SJSA1 (cell line): Measurements from ENCODE around the gene ADAMTS15. TPM values are rescaled to one million over a fixed set of nuclear protein-coding genes. Genes with fewer than 3 reads are reported as not detected.

Experiments used
- DNase-seq, 2 experiments: peaks; one replicate each; pipeline ENCODE4 v3.0.0-alpha.2; 2015 to 2020; ENCODE audit warnings: low spot score in 2 of 2, low read depth in 1 of 2
- H3K27ac ChIP-seq: fragments of 250-450 bp; sonication (Bioruptor Pico); 2 replicates; pipeline ENCODE4 v1.5.1; 2020; ENCODE audit warnings: mild to moderate bottlenecking, moderate library complexity
- H3K27me3 ChIP-seq: fragments of 250-450 bp; sonication (Bioruptor Pico); replicated peaks from 2 replicates; pipeline ENCODE4 v1.5.1; 2020; ENCODE audit warnings: mild to moderate bottlenecking, moderate library complexity
- H3K36me3 ChIP-seq: fragments of 250-450 bp; sonication (Bioruptor Pico); 2 replicates; pipeline ENCODE4 v1.5.1; 2020; ENCODE audit warnings: mild to moderate bottlenecking
- H3K4me1 ChIP-seq: fragments of 250-450 bp; sonication (Bioruptor Pico); replicated peaks from 2 replicates; pipeline ENCODE4 v1.6.1; 2021; ENCODE audit warnings: mild to moderate bottlenecking
- H3K4me3 ChIP-seq: fragments of 250-450 bp; sonication (Bioruptor Pico); 2 replicates; pipeline ENCODE4 v1.5.1; 2020; ENCODE audit warnings: mild to moderate bottlenecking
- H3K9me3 ChIP-seq: fragments of 250-450 bp; sonication (Bioruptor Pico); replicated peaks from 2 replicates; pipeline ENCODE4 v1.5.1; 2020; ENCODE audit warnings: mild to moderate bottlenecking
- total RNA-seq: library from RNA; depleted of rRNA; stranded (reverse); fragments of >200 nt; shearing (Covaris generic); gene quantifications from 2 replicates; pipeline ENCODE4 v1.2.3, GENCODE V29; 2014

ADAMTS15 gene
- total RNA-seq, 1 experiment from 2014 or later = 1.2 TPM

DNA sequence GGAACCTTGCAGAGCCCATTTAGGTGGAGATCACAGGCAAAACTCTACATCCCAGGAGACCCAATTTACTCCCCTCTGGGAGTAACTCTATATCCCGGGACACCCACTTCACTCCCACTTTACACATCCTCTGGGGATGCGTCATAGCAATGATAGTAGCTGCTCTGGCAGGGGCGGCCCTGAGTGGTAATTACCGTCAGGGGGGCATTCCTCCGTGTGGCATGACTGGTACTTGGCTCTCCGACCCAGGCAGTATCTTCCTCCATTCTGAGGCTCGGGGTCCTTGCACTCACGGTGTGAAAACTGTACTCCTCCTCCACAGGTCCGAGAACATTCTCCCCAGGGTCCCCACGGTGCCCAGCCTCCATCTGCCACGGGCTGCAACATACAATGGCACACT, 37.2 kb upstream of the ADAMTS15 start:
- H3K4me3 ChIP-seq = no peak overlapping the region
- no peak overlapping the region for H3K27ac ChIP-seq
- DNase-seq = no peak
- H3K9me3 ChIP-seq = no peaks in the 10 kb centered on the region
- no peaks in the 10 kb centered on the region for H3K27me3 ChIP-seq
- peaks cover 21% of the 10 kb centered on the region for H3K4me1 ChIP-seq
- no peaks in the 10 kb centered on the region for H3K36me3 ChIP-seq

DNA sequence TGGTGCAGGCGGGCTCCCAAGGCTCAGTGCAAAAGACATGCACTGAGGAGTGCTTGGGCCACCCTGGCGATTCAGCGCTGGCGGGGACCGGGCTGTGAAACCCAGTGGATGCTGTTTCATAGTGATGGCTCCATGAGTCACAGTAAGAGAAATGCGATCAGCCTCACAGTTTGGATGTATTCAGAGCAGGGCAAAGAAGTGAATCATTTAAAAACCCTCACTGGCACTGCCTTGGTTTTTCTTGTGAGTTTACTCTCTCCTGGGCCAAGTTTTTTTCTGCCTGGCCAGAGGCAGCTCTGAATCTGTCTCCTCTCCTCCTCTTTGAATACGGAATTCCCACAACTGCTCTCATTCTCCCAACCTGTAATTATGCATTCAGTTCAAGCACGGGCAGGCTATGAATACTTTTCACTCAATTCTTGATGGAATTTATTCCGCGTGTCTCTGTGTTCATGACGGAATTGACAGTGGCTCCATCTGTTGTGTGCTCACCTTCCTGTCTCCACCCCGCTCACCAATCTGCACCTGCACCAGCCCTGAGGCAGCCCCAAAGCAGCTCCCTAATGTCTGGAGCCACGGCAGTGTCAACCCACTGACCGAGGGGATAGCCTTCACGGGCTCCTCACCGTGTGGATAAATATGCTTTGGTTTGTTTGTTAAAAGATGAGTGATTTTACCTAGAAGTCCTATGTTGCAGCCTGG, 34.9 kb upstream of the ADAMTS15 start:
- Histone ChIP-seq H3K36me3 (no peaks in the 10 kb centered on the region), H3K27me3 (no peaks in the 10 kb centered on the region), H3K27ac (no peak overlapping the region), H3K4me1 (peaks cover 11% of the 10 kb centered on the region), H3K4me3 (no peak overlapping the region), H3K9me3 (no peaks in the 10 kb centered on the region)
- peak; percentile 46 to 65 for DNase-seq

DNA sequence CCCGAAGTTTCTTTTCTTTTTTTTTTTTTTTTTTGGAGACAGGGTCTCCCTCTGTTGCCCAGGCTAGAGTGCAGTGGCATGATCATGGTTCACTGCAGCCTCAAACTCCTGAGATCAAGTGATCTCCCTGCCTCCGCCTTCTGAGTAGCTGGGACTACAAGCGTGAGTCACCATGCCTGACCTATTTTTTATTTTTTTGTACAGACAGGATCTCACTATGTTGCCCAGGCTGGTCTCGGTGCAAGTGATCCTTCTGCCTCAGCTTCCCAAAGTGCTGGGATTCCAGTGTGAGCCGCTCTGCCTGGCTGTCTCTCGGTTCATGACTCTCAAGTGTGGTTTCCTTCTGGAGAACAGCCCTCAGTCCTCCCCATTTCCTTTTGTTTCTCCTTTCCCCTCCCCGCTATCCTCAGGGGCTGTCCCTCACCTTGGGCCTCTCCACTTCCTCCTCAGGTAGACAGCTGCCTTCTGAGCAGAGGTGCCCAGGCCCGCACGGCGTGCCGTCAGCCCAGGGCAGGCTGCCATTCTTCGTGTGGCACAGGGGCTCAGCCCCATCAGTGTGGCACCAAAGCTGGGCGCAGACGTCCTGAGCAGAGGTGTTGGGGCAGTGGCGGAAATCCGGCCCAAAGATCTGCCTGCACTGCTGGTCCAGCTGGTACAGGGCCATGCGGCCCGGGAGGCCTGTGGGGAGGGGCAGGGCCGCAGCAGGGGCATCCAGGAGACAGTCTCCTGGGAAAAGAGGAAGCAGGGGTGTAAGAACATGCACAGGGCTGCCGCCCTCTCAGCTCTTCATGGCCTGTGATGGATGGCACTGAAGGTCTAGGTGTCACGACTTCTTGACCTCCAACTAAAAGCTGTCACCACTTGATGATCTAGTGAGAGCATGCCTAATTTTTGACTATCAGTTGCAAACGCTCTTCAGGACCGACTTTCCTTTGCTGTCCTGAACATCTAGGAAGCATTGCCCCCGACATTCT, 34.1 kb upstream of the ADAMTS15 start:
- H3K27ac ChIP-seq = no peak overlapping the region
- no peak for DNase-seq

DNA sequence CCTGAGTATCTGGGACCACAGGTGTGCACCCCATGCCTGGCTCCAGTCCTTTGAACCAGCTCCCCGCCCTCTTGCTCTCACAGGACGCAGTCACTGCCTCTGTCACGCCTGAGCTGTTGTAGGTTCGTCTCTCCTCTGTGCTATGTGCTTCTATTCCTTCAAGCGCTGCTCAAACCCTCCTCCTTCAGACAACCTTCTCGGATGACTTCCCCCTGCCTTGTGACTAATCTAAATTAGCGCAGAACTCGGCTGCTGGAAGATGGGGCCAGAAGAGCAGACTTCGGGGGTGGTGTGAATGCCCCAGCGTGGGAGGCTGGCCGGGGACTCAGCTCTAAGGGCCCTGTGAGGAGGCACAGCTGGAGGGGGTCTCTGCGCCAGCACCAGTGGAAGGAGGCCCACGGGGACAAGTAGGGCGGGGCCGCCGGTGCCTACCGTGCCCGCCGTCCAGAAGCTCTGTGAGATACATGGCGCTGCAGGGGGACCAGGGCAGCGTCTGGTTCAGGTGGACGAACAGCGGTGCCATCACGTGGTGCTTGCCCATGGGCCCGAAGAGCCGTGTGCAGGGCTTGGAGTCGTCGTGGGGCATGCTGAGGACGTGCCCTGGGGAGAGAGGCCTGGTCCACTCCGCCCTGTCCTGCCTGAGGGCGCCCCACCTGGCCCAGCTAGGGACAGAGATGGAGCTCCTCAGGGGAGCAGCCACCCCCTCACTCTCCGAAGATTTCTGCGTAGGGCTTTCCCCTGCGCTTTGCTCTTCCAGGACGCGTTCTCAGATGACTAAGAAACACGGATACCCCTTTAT, 32.5 kb upstream of the ADAMTS15 start:
- H3K9me3 ChIP-seq = no peaks in the 10 kb centered on the region
- DNase-seq = no peak
- no peak overlapping the region for H3K4me3 ChIP-seq
- H3K4me1 ChIP-seq = peaks cover 11% of the 10 kb centered on the region
- no peaks in the 10 kb centered on the region for H3K36me3 ChIP-seq
- H3K27me3 ChIP-seq = no peaks in the 10 kb centered on the region
- no peak overlapping the region for H3K27ac ChIP-seq

More for the DNA sequence above, 34.1 kb upstream of the ADAMTS15 start:
- Histone ChIP-seq H3K36me3 (no peaks in the 10 kb centered on the region), H3K4me3 (no peak overlapping the region), H3K27me3 (no peaks in the 10 kb centered on the region), H3K9me3 (no peaks in the 10 kb centered on the region), H3K4me1 (peaks cover 11% of the 10 kb centered on the region)

DNA sequence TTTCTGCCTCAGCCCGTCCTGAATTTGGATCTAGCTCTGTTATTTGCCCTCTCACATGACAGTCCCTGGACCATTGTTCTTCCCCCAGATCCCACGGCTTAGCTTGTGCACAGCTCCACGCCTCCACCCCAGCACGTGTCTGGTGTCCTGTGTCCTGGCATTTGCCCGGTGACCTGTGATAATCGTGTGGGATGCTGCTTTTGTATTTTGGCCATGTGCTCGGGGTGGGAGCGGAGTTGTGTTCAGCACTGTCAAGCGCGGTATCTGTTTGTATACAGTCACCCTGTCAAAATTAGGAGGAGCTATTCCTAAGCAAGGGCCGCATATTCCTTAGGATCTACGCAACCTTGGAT, 31.9 kb upstream of the ADAMTS15 start:
- Histone ChIP-seq H3K27ac (no peak overlapping the region), H3K4me1 (peaks cover 11% of the 10 kb centered on the region), H3K9me3 (no peaks in the 10 kb centered on the region), H3K4me3 (no peak overlapping the region), H3K27me3 (no peaks in the 10 kb centered on the region), H3K36me3 (no peaks in the 10 kb centered on the region)
- no peak for DNase-seq

DNA sequence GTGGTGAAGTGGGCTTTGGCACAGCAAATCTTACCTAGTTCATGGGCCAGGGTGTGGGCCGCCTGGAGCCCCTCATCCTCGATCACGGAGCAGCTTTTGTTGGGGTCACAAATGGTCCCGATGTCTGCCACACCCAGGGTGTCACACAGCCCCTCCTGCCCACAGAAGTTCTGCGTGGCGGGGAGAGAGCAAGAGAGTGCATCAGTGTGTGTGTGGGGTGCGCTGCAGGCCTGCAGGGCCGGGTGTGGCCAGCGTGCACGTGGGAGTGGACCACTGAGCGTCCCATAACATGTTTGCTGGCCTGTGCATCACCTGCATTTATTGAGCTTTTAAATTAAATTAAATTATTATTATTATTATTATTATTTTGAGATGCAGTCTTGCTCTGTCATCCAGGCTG, 31.5 kb upstream of the ADAMTS15 start:
- H3K4me1 ChIP-seq = peaks cover 11% of the 10 kb centered on the region
- no peak overlapping the region for H3K27ac ChIP-seq
- no peaks in the 10 kb centered on the region for H3K36me3 ChIP-seq
- H3K27me3 ChIP-seq = no peaks in the 10 kb centered on the region
- no peak for DNase-seq
- H3K4me3 ChIP-seq = no peak overlapping the region
- no peaks in the 10 kb centered on the region for H3K9me3 ChIP-seq

DNA sequence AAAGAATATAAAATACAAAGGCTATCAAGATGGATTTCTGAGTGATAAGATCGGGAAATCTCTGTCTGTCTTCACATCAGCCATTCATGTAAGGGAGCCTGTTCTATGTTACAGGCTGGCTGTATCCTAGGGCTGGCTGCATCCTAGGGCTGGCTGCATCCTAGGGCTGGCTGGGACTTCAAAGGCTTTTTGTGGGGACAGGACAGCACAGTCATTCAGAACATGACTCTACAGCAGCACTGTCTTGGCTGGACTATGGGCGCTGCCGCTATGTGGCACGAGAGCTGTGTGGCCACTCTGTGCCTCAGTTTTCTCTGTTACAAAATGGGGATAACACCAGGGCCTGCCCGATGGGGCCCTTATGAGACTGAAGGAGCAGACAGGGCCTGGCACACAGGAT, 30.2 kb upstream of the ADAMTS15 start:
- Histone ChIP-seq H3K4me3 (no peak overlapping the region), H3K4me1 (peaks cover 7% of the 10 kb centered on the region), H3K36me3 (no peaks in the 10 kb centered on the region), H3K27ac (no peak overlapping the region), H3K27me3 (no peaks in the 10 kb centered on the region), H3K9me3 (no peaks in the 10 kb centered on the region)
- no peak for DNase-seq

DNA sequence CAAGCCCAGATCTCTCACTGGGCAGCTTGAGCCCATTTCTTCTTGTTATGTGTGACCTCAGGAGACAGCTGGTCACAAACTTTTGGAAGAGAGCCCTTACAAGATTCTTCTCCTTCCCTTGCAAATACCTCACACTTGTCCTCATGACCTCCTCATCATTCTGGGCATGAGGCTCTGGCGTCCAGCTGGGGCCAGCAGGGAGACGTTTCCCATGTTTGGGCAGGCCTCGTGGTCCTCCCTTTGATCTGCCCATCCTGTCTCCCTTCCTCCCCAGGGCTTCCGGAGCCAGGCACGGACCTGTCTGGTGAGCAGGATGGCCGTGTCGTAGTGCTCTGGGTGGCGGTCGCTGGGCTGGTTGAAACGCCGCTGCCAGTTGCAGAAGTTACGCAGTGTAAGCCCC, 29.7 kb upstream of the ADAMTS15 start:
- no peak for DNase-seq
- Histone ChIP-seq H3K9me3 (no peaks in the 10 kb centered on the region), H3K36me3 (no peaks in the 10 kb centered on the region), H3K4me1 (peaks cover 1% of the 10 kb centered on the region), H3K27ac (no peak overlapping the region), H3K4me3 (no peak overlapping the region), H3K27me3 (no peaks in the 10 kb centered on the region)

DNA sequence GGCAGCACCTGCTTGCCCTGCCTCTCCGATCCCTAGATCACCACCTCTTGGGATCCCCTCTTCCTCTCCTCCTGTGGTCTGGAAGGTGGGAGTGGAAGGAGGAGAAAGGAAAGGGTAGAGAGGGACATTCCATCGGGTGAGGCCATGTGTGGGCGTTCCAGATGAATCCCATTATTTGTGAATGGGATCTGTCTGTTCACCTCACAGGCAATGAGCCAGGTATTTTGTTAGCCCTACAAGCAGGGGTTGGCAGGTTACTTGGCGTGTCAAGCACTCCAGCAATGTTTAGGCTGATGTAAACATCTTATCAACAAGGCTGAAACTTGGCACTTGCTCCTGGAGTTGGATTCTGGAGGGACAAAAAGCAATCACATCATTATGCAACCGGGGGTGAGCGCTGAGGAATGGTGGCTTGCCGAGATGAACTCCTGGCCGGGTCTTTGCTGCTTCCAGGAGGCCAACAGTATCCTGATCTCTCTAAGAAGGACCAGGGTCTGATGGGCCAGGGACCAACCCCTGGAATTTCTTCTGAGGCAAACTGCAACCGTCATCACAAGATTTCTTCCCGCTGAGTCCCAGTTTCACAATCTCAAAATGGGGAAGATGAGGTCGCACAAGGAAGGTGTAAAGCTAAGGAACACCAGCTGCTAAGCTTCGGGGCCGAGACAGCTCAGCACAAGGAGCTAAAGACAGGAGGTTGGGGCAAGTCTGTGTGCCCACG, 27.8 kb upstream of the ADAMTS15 start:
- Histone ChIP-seq H3K27ac (no peak overlapping the region), H3K4me1 (no peaks in the 10 kb centered on the region), H3K9me3 (no peaks in the 10 kb centered on the region), H3K27me3 (no peaks in the 10 kb centered on the region), H3K4me3 (no peak overlapping the region), H3K36me3 (no peaks in the 10 kb centered on the region)
- DNase-seq = no peak

DNA sequence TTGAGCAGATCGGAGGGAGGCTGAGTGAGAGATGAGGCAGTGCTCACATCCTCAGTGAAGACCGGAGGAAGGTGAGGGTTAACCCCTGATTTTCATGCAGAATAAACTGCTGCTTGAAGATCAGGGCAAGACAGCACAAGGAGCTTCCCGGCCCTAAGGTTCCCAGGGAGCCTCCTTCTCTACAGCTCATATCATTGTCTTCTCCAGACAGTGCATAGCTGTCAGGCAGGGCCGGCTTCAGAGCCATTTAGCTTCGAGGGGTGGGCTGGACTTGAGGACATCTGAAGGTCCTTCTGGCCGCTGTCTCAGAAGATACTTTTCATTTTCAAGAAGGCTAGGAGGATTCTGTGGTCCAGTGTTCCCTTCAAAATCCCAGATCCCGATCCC, 27.3 kb upstream of the ADAMTS15 start:
- Histone ChIP-seq H3K9me3 (no peaks in the 10 kb centered on the region), H3K4me1 (no peaks in the 10 kb centered on the region), H3K36me3 (no peaks in the 10 kb centered on the region), H3K27me3 (peaks cover 1% of the 10 kb centered on the region; the same call in 1 of the 2 replicates), H3K27ac (no peak overlapping the region), H3K4me3 (no peak overlapping the region)
- DNase-seq = no peak

DNA sequence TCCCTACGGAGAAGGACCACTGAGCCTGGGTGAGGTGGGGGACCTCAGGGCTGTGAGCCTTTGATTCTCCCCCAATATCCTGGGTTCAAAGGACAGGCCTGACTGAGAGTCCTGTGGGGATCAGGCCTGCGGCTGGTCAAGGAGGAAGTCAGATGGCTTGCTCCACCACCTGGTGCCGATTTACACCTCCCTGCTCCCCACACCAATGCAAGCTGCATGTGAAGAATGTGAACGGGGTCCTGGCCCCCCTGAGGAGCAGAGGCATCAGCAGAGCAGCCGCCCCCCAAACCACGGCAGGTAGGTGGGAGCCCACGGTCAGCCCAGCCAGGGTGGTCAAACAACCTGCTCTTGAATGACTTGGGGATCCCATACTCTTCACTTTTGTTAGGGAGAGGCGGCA, 26.7 kb upstream of the ADAMTS15 start:
- DNase-seq = no peak
- no peak overlapping the region for H3K4me3 ChIP-seq
- H3K27ac ChIP-seq = no peak overlapping the region
- H3K9me3 ChIP-seq = no peaks in the 10 kb centered on the region
- H3K27me3 ChIP-seq = peaks cover 7% of the 10 kb centered on the region; the same call in 1 of the 2 replicates
- no peaks in the 10 kb centered on the region for H3K36me3 ChIP-seq
- H3K4me1 ChIP-seq = no peaks in the 10 kb centered on the region

DNA sequence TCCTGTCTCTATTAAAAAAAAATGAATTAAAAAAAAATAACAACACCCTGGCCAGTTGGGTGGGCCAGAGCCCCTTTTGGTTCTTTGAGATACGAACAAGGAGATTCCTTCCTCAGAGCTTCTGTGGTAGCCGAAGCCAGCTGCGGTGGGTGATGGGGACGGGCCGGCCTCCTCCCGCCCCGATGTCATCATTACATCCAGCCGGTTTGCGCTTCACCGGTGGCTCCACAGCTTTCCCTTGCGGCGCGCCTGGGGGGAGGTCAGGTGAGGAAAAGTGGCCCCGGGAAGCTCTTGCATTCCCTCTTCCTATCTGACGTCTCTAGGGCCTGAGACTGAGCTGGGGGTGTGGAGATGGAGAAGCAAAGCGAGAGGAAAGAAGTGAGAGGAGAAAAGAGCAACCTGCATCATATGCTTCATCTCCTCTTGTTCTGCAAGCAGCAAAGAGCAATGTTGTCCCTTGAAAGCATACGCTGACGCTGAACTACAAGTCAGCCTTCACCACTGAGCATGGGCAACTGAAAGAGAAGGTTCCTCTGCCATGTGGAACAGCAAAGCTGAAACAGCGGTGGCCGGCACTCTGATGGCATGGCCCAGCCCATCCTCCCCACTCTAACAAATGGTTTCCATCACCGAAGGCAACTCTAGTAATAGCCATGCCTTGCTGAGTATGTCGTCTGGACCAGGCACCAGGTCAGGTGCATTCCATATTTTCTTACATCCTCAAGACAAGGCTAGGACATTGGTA, 26.0 kb upstream of the ADAMTS15 start:
- Histone ChIP-seq H3K27ac (no peak overlapping the region), H3K27me3 (peaks cover 14% of the 10 kb centered on the region), H3K4me3 (no peak overlapping the region), H3K9me3 (no peaks in the 10 kb centered on the region), H3K36me3 (no peaks in the 10 kb centered on the region), H3K4me1 (peaks cover under 1% of the 10 kb centered on the region; the same call in 1 of the 2 replicates)
- no peak for DNase-seq
